Body of pancreas (tissue), 4 donors: ENCODE data around the gene RNASE12.
"Not testable (repeated sequence)": the region's sequence is repeated elsewhere in the genome, so short reads cannot be mapped to it uniquely, and the experiment has no call there.

ENCODE experiments used
- POLR2A ChIP-seq, 3 donors: fragments of 450-650 bp; IDR thresholded peaks; one replicate each; pipeline ENCODE4 v1.6.1; 2016; ENCODE audit warnings: antibody characterized with exemption in 3 of 3, mild to moderate bottlenecking in 2 of 3
- TF ChIP-seq, protein P1 (sequence below), 7 experiments: fragments of 450-650 bp in 4 of 7; fragments of 200-600 bp in 3 of 7; sonication (generic) in 3 of 7; IDR thresholded peaks; one replicate each; pipeline ENCODE4 v1.5.1; 2016 to 2019; ENCODE audit warnings: antibody characterized with exemption in 7 of 7

DNA sequence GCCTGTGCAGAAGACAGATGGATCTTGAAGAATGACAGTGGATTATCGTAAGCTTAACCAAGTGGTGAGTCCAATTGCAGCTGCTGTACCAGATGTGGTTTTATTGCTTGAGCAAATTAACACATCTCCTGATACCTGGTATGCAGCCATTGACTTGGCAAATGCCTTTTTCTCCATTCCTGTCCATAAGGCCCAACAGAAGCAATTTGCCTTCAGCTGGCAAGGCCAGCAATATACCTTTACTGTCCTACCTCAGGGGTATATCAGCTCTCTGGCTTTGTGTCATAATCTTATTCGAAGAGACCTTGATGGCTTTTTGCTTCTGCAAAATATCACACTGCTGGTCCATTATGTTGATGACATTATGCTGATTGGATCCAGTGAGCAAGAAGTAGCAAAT lies 21.3 kb downstream of the RNASE12 start:
- TF ChIP-seq, protein P1, sequence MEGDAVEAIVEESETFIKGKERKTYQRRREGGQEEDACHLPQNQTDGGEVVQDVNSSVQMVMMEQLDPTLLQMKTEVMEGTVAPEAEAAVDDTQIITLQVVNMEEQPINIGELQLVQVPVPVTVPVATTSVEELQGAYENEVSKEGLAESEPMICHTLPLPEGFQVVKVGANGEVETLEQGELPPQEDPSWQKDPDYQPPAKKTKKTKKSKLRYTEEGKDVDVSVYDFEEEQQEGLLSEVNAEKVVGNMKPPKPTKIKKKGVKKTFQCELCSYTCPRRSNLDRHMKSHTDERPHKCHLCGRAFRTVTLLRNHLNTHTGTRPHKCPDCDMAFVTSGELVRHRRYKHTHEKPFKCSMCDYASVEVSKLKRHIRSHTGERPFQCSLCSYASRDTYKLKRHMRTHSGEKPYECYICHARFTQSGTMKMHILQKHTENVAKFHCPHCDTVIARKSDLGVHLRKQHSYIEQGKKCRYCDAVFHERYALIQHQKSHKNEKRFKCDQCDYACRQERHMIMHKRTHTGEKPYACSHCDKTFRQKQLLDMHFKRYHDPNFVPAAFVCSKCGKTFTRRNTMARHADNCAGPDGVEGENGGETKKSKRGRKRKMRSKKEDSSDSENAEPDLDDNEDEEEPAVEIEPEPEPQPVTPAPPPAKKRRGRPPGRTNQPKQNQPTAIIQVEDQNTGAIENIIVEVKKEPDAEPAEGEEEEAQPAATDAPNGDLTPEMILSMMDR (IDR thresholded peaks at IDR 0.05): not testable (repeated sequence)
- TF ChIP-seq POLR2A (IDR thresholded peaks at IDR 0.05): not testable (repeated sequence)
